Activated CD8-positive, alpha-beta memory T cell treated with anti-CD3 and anti-CD28 coated beads, Interleukin-2, amount 10 ng/mL, durations not matched to agents 7 days and 5 days (primary cell): Measurements from ENCODE around the gene PARP2. TPM values are rescaled to one million over a fixed set of nuclear protein-coding genes. Genes with fewer than 3 reads are reported as not detected.

Experiments used
- ATAC-seq: fragments of 150-1000 bp; cut with Tn5 transposase; one replicate; pipeline ENCODE4 v1.10.0; 2021; ENCODE audit warnings: moderate library complexity
- CTCF ChIA-PET: fragments of 350-600 bp; sonication (Branson Sonifier 250); formaldehyde crosslinking; loops from one replicate; lab custom pipeline; 2021; ENCODE audit warnings: antibody characterized with exemption; lab: Charles Lee
- DNase-seq: peaks from one replicate; pipeline ENCODE4 v3.0.0-alpha.2; 2020
- H3K27ac Mint-ChIP-seq: one replicate; pipeline ENCODE4 v1.8.0; 2021; ENCODE audit warnings: mild to moderate bottlenecking, mixed read lengths
- H3K27me3 Mint-ChIP-seq: one replicate; pipeline ENCODE4 v1.8.0; 2021; ENCODE audit warnings: mixed read lengths
- H3K36me3 Mint-ChIP-seq: one replicate; pipeline ENCODE4 v1.8.0; 2021; ENCODE audit warnings: mild to moderate bottlenecking, mixed read lengths
- H3K4me1 Mint-ChIP-seq: one replicate; pipeline ENCODE4 v1.8.0; 2021; ENCODE audit warnings: mixed read lengths
- H3K4me3 Mint-ChIP-seq: one replicate; pipeline ENCODE4 v1.8.0; 2021; ENCODE audit warnings: mild to moderate bottlenecking, moderate library complexity, mixed read lengths
- H3K9me3 Mint-ChIP-seq: one replicate; pipeline ENCODE4 v1.8.0; 2022; ENCODE audit warnings: low read depth, mixed read lengths
- total RNA-seq, 2 experiments: library from RNA; stranded (reverse); gene quantifications; one replicate each; pipeline ENCODE4 v1.2.3, GENCODE V29; 2021

PARP2 gene
- total RNA-seq, 2 experiments from 2014 or later = 32.6 to 38.4 TPM

GRCh38 chr14:20386276-20386855 lies 42.9 kb downstream of the PARP2 start:
- Mint-ChIP-seq H3K4me3 (no peak overlapping the region), H3K36me3 (peaks cover 50% of the 10 kb centered on the region), H3K9me3 (no peaks in the 10 kb centered on the region), H3K27me3 (no peaks in the 10 kb centered on the region), H3K27ac (no peak overlapping the region), H3K4me1 (peaks cover 3% of the 10 kb centered on the region)
- CTCF ChIA-PET = no interaction called here
- ATAC-seq = no peak
- DNase-seq = no peak

- CTCF ChIA-PET = interaction anchor here (0.7 kb wide), 1 partner anchor 26 kb away, joined by 3 read pairs; the partner anchor contains the start of gene TEP1
- ATAC-seq = no peak
- H3K27me3 Mint-ChIP-seq = no peaks in the 10 kb centered on the region
These were observed 44.1 kb downstream of the PARP2 start for GRCh38 chr14:20387576-20387975.

GRCh38 chr14:20388159-20388558 lies 44.7 kb downstream of the PARP2 start:
- H3K27me3 Mint-ChIP-seq = no peaks in the 10 kb centered on the region
- peaks cover 47% of the 10 kb centered on the region for H3K36me3 Mint-ChIP-seq
- DNase-seq (no peak), ATAC-seq (no peak)
- H3K4me1 Mint-ChIP-seq = peaks cover 3% of the 10 kb centered on the region
- H3K9me3 Mint-ChIP-seq = no peaks in the 10 kb centered on the region
- no peak overlapping the region for H3K27ac Mint-ChIP-seq
- no peak overlapping the region for H3K4me3 Mint-ChIP-seq
- CTCF ChIA-PET = no interaction called here

More at GRCh38 chr14:20387576-20387975, 44.1 kb downstream of the PARP2 start:
- no peak overlapping the region for H3K27ac Mint-ChIP-seq
- no peak overlapping the region for H3K4me3 Mint-ChIP-seq
- H3K36me3 Mint-ChIP-seq = peaks cover 47% of the 10 kb centered on the region
- DNase-seq = no peak
- peaks cover 3% of the 10 kb centered on the region for H3K4me1 Mint-ChIP-seq
- H3K9me3 Mint-ChIP-seq = no peaks in the 10 kb centered on the region

- no peak overlapping the region for H3K4me3 Mint-ChIP-seq
- no peak for ATAC-seq
- no peaks in the 10 kb centered on the region for H3K9me3 Mint-ChIP-seq
- peaks cover 3% of the 10 kb centered on the region for H3K4me1 Mint-ChIP-seq
- CTCF ChIA-PET = no interaction called here
- H3K36me3 Mint-ChIP-seq = peaks cover 43% of the 10 kb centered on the region
- DNase-seq = no peak
- H3K27ac Mint-ChIP-seq = no peak overlapping the region
- H3K27me3 Mint-ChIP-seq = no peaks in the 10 kb centered on the region
These were observed 48.1 kb downstream of the PARP2 start for GRCh38 chr14:20391505-20391904.

- peaks cover 20% of the 10 kb centered on the region for H3K4me1 Mint-ChIP-seq
- CTCF ChIA-PET = interaction anchor here (1.2 kb wide), 1 partner anchor 17 kb away, joined by 3 read pairs; no protein-coding TSS in a partner anchor
- no peak overlapping the region for H3K27ac Mint-ChIP-seq
- peaks cover 46% of the 10 kb centered on the region for H3K36me3 Mint-ChIP-seq
- ATAC-seq (no peak), DNase-seq (no peak)
- H3K9me3 Mint-ChIP-seq = no peaks in the 10 kb centered on the region
- H3K4me3 Mint-ChIP-seq = no peak overlapping the region
- no peaks in the 10 kb centered on the region for H3K27me3 Mint-ChIP-seq
These were observed 54.1 kb downstream of the PARP2 start for GRCh38 chr14:20397511-20397910.

GRCh38 chr14:20400589-20400964 lies 57.1 kb downstream of the PARP2 start:
- no peak for ATAC-seq
- CTCF ChIA-PET = interaction anchor here (1.5 kb wide), 1 partner anchor 61 kb away, joined by 5 read pairs; the partner anchor contains the start of gene PIP4P1
- H3K4me3 Mint-ChIP-seq = no peak overlapping the region
- H3K27ac Mint-ChIP-seq = peak overlapping the region; percentile 79
- no peaks in the 10 kb centered on the region for H3K27me3 Mint-ChIP-seq
- no peaks in the 10 kb centered on the region for H3K9me3 Mint-ChIP-seq
- peaks cover 65% of the 10 kb centered on the region for H3K36me3 Mint-ChIP-seq
- DNase-seq = no peak
- H3K4me1 Mint-ChIP-seq = peaks cover 30% of the 10 kb centered on the region

- H3K27me3 Mint-ChIP-seq = no peaks in the 10 kb centered on the region
- peaks cover 30% of the 10 kb centered on the region for H3K4me1 Mint-ChIP-seq
- no peak for DNase-seq
- H3K9me3 Mint-ChIP-seq = no peaks in the 10 kb centered on the region
- peak; percentile 86 for ATAC-seq
- peaks cover 63% of the 10 kb centered on the region for H3K36me3 Mint-ChIP-seq
- H3K27ac Mint-ChIP-seq = peak overlapping the region; percentile 79
- CTCF ChIA-PET = interaction anchor here (1.4 to 1.5 kb wide), 2 partner anchors 13 to 61 kb away, joined by 5 read pairs; partner anchors contain the start of gene PIP4P1
- H3K4me3 Mint-ChIP-seq = no peak overlapping the region
These were observed 57.6 kb downstream of the PARP2 start for GRCh38 chr14:20400965-20401593.

GRCh38 chr14:20403521-20403920 lies 60.1 kb downstream of the PARP2 start:
- no peak for ATAC-seq
- H3K27me3 Mint-ChIP-seq = no peaks in the 10 kb centered on the region
- peaks cover 74% of the 10 kb centered on the region for H3K36me3 Mint-ChIP-seq
- H3K4me1 Mint-ChIP-seq = peaks cover 28% of the 10 kb centered on the region
- DNase-seq = no peak
- no peaks in the 10 kb centered on the region for H3K9me3 Mint-ChIP-seq
- H3K27ac Mint-ChIP-seq = no peak overlapping the region
- H3K4me3 Mint-ChIP-seq = no peak overlapping the region
- CTCF ChIA-PET = interaction anchor here (5.2 kb wide), 1 partner anchor 12 kb away, joined by 18 read pairs; no protein-coding TSS in a partner anchor

Other genes starting within 250 kb of the PARP2 start
- not detected for gene OR4K17, start 232.9 kb upstream of the PARP2 start, total RNA-seq
- gene OR4N5, start 204.8 kb upstream of the PARP2 start, total RNA-seq = not detected
- gene OR11G2, start 152.7 kb upstream of the PARP2 start, total RNA-seq = not detected
- not detected for gene OR11H6, start 119.9 kb upstream of the PARP2 start, total RNA-seq
- not detected for gene OR11H7, start 114.7 kb upstream of the PARP2 start, total RNA-seq
- gene OR11H4, start 104.3 kb upstream of the PARP2 start, total RNA-seq = not detected
- 10 to 100 TPM; 22.4 to 24.4 TPM for gene TTC5, start 37.7 kb upstream of the PARP2 start, total RNA-seq
- 10 to 100 TPM; 39.0 to 39.5 TPM for gene CCNB1IP1, start 10.4 kb upstream of the PARP2 start, total RNA-seq
- 10 to 100 TPM; 44.9 to 52.9 TPM for gene TEP1, start 69.9 kb downstream of the PARP2 start, total RNA-seq
- gene KLHL33, start 92.5 kb downstream of the PARP2 start, total RNA-seq = under 1 TPM; 0.44 to 0.59 TPM
- 10 to 100 TPM; 42.8 to 53.0 TPM for gene OSGEP, start 111.2 kb downstream of the PARP2 start, total RNA-seq
- gene APEX1, start 111.6 kb downstream of the PARP2 start, total RNA-seq = 100 to 1,000 TPM; 112 to 179 TPM
- gene PIP4P1, start 117.8 kb downstream of the PARP2 start, total RNA-seq = 10 to 100 TPM; 30.9 to 31.7 TPM
- gene PNP, start 125.8 kb downstream of the PARP2 start, total RNA-seq = 100 to 1,000 TPM; 173 to 194 TPM
- under 1 TPM; 0.30 to 0.67 TPM for gene RNASE10, start 161.9 kb downstream of the PARP2 start, total RNA-seq
- not detected for gene RNASE9, start 217.4 kb downstream of the PARP2 start, total RNA-seq
- gene RNASE11, start 244.4 kb downstream of the PARP2 start, total RNA-seq = not detected
- gene RNASE12, start 247.7 kb downstream of the PARP2 start, total RNA-seq = not detected